Left renal cortex interstitium (tissue), 4 donors: ENCODE data around the gene SYT1. TPM values are rescaled to one million over a fixed set of nuclear protein-coding genes. Genes with fewer than 3 reads are reported as not detected.
A peak's percentile ranks its signal among the peaks of the same experiment; 100 is the strongest.
"Not testable (repeated sequence)": the region's sequence is repeated elsewhere in the genome, so short reads cannot be mapped to it uniquely, and the experiment has no call there.

ENCODE experiments used
- DNase-seq, 4 donors: peaks; one replicate each; pipeline ENCODE4 v3.0.0-alpha.2; 2013; ENCODE audit warnings: low read depth in 4 of 4, low spot score in 2 of 4, missing footprints in 1 of 4
- polyA plus RNA-seq, 4 donors: library from polyadenylated mRNA; unstranded; fragments of 120-200 nt; gene quantifications; one replicate each; pipeline ENCODE4 v1.2.1, GENCODE V29; 2013; ENCODE audit not compliant: insufficient read length in 4 of 4

Gene SYT1
- polyA plus RNA-seq, 4 donors: 17.5 to 27.4 (median 21.0) TPM

GRCh38 chr12:79422060-79422812 is 557.7 kb downstream of the SYT1 start:
- DNase-seq: no peak

GRCh38 chr12:79423560-79423959 is 559.0 kb downstream of the SYT1 start:
- DNase-seq: no peak

GRCh38 chr12:79424109-79424721 is 559.6 kb downstream of the SYT1 start:
- DNase-seq: no peak

GRCh38 chr12:79426121-79426520 is 561.5 kb downstream of the SYT1 start:
- no peak for DNase-seq

- DNase-seq: not testable (repeated sequence)
Measured at GRCh38 chr12:79426744-79427143, 562.2 kb downstream of the SYT1 start.

GRCh38 chr12:79433465-79434072 is 569.0 kb downstream of the SYT1 start:
- DNase-seq: no peak

GRCh38 chr12:79434561-79434960 is 570.0 kb downstream of the SYT1 start:
- no peak for DNase-seq

GRCh38 chr12:79435742-79436141 is 571.2 kb downstream of the SYT1 start:
- no peak for DNase-seq

GRCh38 chr12:79438480-79439174 is 574.1 kb downstream of the SYT1 start:
- no peak for DNase-seq

GRCh38 chr12:79439175-79439825 is 574.7 kb downstream of the SYT1 start:
- no peak for DNase-seq

- DNase-seq: no peak
Measured at GRCh38 chr12:79441534-79441933, 577.0 kb downstream of the SYT1 start.

- DNase-seq: no peak
Measured at GRCh38 chr12:79442396-79442795, 577.8 kb downstream of the SYT1 start.

- DNase-seq: no peak
Measured at GRCh38 chr12:79444089-79444488, 579.5 kb downstream of the SYT1 start.

GRCh38 chr12:79448816-79449215 is 584.2 kb downstream of the SYT1 start:
- DNase-seq: no peak

- DNase-seq: no peak
Measured at GRCh38 chr12:79451365-79451764, 586.8 kb downstream of the SYT1 start.

GRCh38 chr12:79451978-79452377 is 587.4 kb downstream of the SYT1 start:
- no peak for DNase-seq

GRCh38 chr12:79452906-79453305 is 588.3 kb downstream of the SYT1 start:
- DNase-seq: no peak

- DNase-seq: no peak
Measured at GRCh38 chr12:79453820-79454219, 589.2 kb downstream of the SYT1 start.

- DNase-seq: peak in 3 of 4 donors; percentile 54 to 78 (median 76)
Measured at GRCh38 chr12:79454338-79454843, 589.8 kb downstream of the SYT1 start.

- DNase-seq: no peak
Measured at GRCh38 chr12:79455286-79455685, 590.7 kb downstream of the SYT1 start.

GRCh38 chr12:79482323-79482722 is 617.7 kb downstream of the SYT1 start:
- no peak for DNase-seq
